GM18507 (cell line): ENCODE measurements around the gene CDV3.
"Not testable (repeated sequence)": the region's sequence is repeated elsewhere in the genome, so short reads cannot be mapped to it uniquely, and the experiment has no call there.

Experiments used
- DNase-seq: peaks from one replicate; pipeline ENCODE4 v3.0.0; 2011; ENCODE audit warnings: low read depth; ENCODE audit not compliant: insufficient read length; ENCODE audit errors: extremely low spot score
- FAIRE-seq: peaks from 2 replicates; lab custom pipeline; 2011; peaks lifted over from hg19 to GRCh38; lab: Jason Lieb, UNC

The CDV3 gene, protein sequence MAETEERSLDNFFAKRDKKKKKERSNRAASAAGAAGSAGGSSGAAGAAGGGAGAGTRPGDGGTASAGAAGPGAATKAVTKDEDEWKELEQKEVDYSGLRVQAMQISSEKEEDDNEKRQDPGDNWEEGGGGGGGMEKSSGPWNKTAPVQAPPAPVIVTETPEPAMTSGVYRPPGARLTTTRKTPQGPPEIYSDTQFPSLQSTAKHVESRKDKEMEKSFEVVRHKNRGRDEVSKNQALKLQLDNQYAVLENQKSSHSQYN

GRCh38 chr3:133573629-133574194 is at the start of gene CDV3:
Gene CDV3 (plus strand): TSS chr3:133573686. CDS start chr3:133574045, 359 bp downstream.
- FAIRE-seq (no peak), DNase-seq (no peak)

DNA sequence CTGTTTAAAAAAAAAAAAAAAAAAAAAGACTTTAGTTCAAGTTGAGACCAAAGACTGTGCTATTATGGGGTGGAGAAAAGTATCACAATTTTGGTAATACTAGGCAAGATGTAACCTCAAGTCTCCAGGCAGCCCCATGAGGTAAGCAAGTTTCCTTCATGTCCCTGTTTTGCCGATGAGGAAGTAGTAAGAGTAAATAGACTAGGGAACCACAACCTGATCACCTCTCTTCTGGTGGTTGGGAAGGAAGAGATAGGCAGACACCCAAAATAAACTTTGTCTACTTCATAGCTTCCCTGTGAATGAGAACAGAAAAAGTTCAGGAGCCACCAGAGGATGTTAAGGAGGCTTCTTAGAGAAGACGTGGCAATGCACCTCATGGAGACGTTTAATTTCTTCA is 49.7 kb upstream of the CDV3 start:
- FAIRE-seq, result not testable (repeated sequence)

GRCh38 chr3:133525435-133525834 is 48.1 kb upstream of the CDV3 start:
- DNase-seq (no peak), FAIRE-seq (no peak)

More for the DNA sequence above, 49.7 kb upstream of the CDV3 start:
- not testable (repeated sequence) for DNase-seq

- FAIRE-seq, result no peak
Observed at GRCh38 chr3:133527081-133527715, 46.3 kb upstream of the CDV3 start.

GRCh38 chr3:133529809-133530208 is 43.7 kb upstream of the CDV3 start:
- DNase-seq (no peak), FAIRE-seq (no peak)

More at GRCh38 chr3:133527081-133527715, 46.3 kb upstream of the CDV3 start:
- DNase-seq, result no peak

DNA sequence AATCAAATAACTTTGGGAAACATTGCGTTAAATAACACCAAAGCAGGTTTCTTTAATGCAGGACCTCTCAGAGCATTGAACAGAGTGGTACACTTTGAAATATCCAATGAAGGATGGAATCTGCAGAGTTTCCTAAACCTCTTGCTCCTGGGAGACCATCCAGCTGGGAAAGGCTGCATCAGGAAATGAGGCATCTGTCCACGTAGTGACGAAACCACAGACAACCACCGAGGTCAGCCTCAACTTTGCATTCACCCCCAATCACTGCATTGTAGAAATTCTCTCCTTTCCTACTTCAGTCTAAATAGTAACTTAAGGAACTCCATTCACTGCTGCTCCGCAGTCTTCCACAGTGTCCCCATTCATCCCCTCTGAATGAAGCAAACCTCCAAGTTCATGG is 41.5 kb upstream of the CDV3 start:
- DNase-seq, result no peak
- FAIRE-seq, result no peak

- FAIRE-seq, result no peak
Observed at GRCh38 chr3:133532951-133533350, 40.5 kb upstream of the CDV3 start.

DNA sequence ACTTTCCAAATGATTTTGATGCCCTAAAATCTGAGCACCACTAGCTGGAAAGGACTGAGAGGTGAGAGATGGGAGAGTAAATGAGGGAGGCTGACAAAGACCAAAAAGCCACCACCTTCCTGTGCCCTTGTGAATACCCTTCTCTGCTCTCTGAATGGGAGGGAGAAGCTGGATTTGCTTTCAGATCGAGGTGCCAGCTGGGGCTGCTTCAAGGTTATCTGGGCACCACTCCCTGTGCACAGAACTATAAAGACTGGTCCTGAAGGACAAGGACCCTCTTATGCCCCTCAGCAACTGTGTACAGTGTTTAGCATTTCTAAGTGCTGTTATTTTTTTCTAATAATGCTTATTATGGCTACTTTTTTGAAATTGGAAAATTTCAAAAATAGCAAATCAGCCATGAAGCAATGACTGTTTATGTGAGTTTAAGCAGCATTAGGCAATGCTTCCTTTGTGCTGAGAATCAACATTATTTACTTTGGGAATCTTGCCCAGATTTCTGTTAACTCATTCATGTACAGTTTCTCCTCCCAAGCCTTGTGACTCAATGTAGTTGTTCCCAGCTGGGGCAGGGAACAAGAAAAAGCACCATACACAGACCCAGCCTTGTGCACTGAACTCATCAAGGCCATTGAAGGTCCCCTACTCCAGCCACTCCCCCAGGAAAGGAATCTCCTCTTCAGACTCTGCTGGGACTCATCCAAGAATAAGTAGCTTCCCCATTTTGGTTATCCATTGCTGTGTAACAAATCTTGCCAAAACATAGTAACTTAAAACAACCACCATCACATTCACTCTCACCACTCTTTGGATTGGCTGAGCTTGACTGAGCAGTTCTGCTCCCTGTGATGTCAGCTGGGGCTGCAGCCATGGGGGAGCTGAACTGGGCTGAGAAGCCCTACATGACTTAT is 37.3 kb upstream of the CDV3 start:
- FAIRE-seq (no peak), DNase-seq (no peak)

More at GRCh38 chr3:133532951-133533350, 40.5 kb upstream of the CDV3 start:
- no peak for DNase-seq

GRCh38 chr3:133537131-133537530 is 36.4 kb upstream of the CDV3 start:
- not testable (repeated sequence) for DNase-seq, FAIRE-seq

DNA sequence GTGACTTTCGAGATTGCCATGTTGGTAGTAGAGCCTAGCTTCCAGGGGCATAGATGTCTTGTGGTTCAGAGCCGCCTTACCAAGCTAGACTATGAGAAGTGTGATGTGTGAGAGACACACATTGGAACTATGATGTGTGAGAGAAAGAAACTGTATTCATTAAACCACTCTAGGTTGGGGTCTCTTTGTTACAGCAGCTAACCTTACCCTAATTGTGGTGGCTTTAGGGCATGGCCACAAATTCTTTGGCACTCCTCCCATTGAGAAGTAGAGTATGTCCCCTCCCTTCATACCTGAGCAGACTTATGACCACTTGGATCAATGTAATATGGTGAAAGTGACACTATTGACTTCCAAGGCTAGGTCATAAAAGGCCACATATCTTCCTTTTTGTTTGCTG is 35.3 kb upstream of the CDV3 start:
- no peak for FAIRE-seq
- DNase-seq, result no peak

DNA sequence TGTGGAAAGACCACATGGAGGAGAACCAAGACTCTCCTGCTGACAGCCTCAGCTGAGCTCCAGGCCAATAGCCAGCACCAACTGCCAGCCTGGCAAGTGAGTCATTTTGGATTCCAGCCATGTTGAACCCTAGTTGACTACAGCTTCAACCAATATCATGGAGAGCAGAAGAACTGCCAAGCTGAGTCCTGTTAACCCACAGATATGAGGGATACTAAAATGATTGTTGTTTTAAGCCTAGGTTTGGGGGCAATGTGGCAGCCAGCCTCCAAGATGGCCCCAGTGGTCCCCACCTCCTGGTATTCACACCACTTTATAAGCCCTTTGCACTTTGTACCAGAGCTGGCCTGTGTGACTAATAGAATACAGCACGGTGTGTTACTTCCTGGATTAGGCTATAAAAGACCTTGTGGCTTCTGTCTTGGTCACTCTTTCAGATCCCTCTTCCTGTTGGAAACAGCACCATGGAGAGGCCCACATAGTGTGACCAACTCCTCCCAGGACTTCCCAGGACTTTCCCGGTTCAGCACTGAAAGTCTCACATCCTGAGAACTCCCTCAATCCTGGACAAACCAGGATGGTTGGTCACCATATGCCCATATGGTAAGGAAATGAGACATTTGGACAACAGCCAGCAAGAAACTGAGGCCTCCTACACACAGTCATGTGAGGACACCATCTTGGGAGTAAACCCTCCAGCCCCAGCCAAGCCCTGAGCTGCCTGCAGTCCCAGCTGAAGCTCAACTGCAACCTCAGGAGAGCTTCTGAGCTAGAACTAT is 32.4 kb upstream of the CDV3 start:
- DNase-seq, result peak; percentile 14
- FAIRE-seq, result peak; percentile 79

GRCh38 chr3:133542871-133543270 is 30.6 kb upstream of the CDV3 start:
- DNase-seq, result no peak
- FAIRE-seq, result no peak

DNA sequence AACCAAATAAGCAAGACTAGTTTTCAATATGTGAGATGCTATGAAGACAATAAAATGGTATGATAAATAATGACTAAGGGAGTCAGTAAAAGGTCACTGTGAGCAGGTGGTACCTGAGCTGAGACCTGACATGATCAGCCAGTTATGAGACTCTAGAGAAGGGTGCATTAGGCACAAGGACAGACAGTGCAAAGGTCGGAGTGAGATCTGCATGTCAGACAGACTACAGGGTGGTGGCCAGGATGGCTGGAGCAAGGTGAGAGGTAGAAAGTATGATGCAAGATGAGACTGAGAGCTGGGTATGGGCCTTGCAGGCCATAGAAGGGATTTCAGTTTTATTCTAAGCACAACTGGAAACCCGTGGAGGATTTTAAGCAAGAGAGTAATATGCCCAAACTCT is 28.5 kb upstream of the CDV3 start:
- not testable (repeated sequence) for FAIRE-seq, DNase-seq

DNA sequence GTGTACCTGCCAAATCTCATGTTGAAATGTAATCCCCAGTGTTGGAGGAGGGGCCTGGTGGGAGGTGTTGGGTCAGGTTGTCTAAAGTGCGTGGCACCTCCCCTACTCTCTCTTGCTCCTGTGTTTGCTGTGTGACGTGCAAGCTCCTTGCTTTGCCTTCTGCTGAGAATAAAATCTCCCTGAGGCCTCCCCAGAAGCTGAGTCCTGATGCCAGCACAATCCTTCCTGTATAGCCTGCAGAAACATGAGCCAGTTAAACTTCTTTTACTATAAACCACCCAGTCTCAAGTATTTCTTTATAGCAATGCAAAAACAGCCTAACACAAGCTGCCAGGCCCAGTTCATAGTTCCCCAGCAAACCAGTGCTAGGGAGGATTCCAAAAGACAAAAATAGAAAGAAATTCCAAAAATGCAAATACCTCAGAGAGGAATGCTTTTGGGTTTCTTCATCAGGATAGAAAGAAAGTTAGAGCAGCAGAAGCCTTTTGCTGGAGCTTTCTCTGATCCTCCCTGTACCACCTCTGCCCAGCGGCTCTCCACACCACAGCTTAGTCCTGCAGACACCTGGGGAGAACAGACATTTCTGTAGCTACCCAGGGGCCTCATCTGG is 25.9 kb upstream of the CDV3 start:
- DNase-seq (no peak), FAIRE-seq (no peak)

GRCh38 chr3:133548090-133548489 is 25.4 kb upstream of the CDV3 start:
- DNase-seq, result no peak
- FAIRE-seq, result no peak

DNA sequence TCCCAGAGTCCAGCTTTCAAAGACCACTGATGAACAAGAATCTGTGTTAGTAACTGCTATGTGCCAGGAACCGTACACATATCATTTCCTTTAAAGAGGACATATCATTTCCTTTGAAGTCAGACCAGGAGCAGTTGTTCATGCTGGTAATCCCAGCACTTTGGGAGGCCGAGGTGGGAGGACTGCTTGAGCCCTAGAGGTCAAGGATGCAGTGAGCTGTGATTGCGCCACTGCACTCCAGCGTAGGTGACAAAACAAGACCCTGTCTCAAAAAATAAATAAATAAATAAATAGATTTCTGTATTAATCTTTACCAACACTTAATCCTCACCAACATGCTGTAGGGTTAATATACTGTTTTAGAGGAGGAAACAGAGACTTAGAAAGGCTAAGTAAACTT is 23.9 kb upstream of the CDV3 start:
- FAIRE-seq (no peak), DNase-seq (no peak)

GRCh38 chr3:133551589-133551988 is 21.9 kb upstream of the CDV3 start:
- not testable (repeated sequence) for FAIRE-seq, DNase-seq

DNA sequence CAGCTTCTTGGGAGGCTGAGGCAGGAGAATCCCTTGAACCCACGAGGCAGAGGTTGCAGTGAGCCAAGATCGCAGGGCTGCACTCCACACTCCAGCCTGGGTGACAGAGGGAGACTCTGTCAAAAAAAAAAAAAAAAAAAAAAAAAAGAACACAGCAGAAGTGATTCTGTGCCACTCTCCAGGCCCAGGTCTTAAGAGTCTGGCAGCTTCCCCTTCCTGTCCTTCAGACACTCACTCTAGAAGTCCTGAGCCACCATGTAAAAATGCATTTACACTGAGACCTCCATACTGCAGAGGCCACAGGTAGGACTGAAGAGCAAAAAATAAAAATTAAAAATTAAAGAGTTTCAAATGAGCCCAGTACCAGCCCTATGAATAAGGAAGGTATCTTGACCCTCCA is 11.8 kb upstream of the CDV3 start:
- FAIRE-seq, result no peak
- DNase-seq, result no peak

GRCh38 chr3:133562376-133562775 is 11.1 kb upstream of the CDV3 start:
- DNase-seq, result no peak
- FAIRE-seq, result no peak
